Peyer's patch (tissue), 4 donors: Measurements from ENCODE around the gene ATG7. TPM values are rescaled to one million over a fixed set of nuclear protein-coding genes. Genes with fewer than 3 reads are reported as not detected.
"Not testable (repeated sequence)": the region's sequence is repeated elsewhere in the genome, so short reads cannot be mapped to it uniquely, and the experiment has no call there.

Source experiments
- DNase-seq, 3 donors: peaks; one replicate each; pipeline ENCODE4 v3.0.0-alpha.2; 2017 to 2019
- H3K27ac ChIP-seq, 4 donors: fragments of 200-600 bp; sonication (generic); one replicate each; pipeline ENCODE4 v1.5.1; 2016 to 2019
- H3K27me3 ChIP-seq, 2 donors: fragments of 200-600 bp; sonication (generic); one replicate each; pipeline ENCODE4 v1.5.1; 2019
- H3K36me3 ChIP-seq, 3 donors: fragments of 200-600 bp; sonication (generic); one replicate each; pipeline ENCODE4 v1.5.1; 2016 to 2019
- H3K4me1 ChIP-seq, 4 donors: fragments of 200-600 bp; sonication (generic); one replicate each; pipeline ENCODE4 v1.5.1; 2016 to 2019
- H3K4me3 ChIP-seq, 4 donors: fragments of 200-600 bp; sonication (generic); 1 replicate in 3 of 4; 2 replicates in 1 of 4; pipeline ENCODE4 v1.5.1; 2016 to 2019; ENCODE audit warnings: mild to moderate bottlenecking in 1 of 4
- H3K9me3 ChIP-seq, 4 donors: fragments of 200-600 bp; sonication (generic); one replicate each; pipeline ENCODE4 v1.5.1; 2016 to 2019; ENCODE audit warnings: mild to moderate bottlenecking in 1 of 4
- POLR2A ChIP-seq, 2 donors: fragments of 450-650 bp; IDR thresholded peaks; one replicate each; pipeline ENCODE4 v1.5.1; 2017; ENCODE audit warnings: antibody characterized with exemption in 2 of 2, mild to moderate bottlenecking in 2 of 2, moderate library complexity in 2 of 2
- total RNA-seq, 4 donors: library from RNA; depleted of rRNA; stranded (reverse); fragments of >200 nt; gene quantifications; one replicate each; pipeline ENCODE4 v1.1.0, GENCODE V29; 2016
- TF ChIP-seq, protein P1 (sequence below), 6 experiments: fragments of 450-650 bp in 4 of 6; fragments of 200-600 bp in 2 of 6; sonication (generic) in 1 of 6; IDR thresholded peaks; one replicate each; pipeline ENCODE4 v1.5.1; 2017 to 2019; ENCODE audit warnings: antibody characterized with exemption in 6 of 6, mild to moderate bottlenecking in 3 of 6, moderate library complexity in 1 of 6

The ATG7 gene
- total RNA-seq, 4 donors from 2014 or later = 45.2 to 126 (median 70.8) TPM

GRCh38 chr3:11498646-11499045, 226.4 kb downstream of the ATG7 start:
- H3K27ac ChIP-seq = no peak overlapping the region

GRCh38 chr3:11499144-11499543, 226.9 kb downstream of the ATG7 start:
- DNase-seq = no peak
- no peak overlapping the region for H3K27ac ChIP-seq
- H3K4me3 ChIP-seq = no peak overlapping the region
- TF ChIP-seq, protein P1, sequence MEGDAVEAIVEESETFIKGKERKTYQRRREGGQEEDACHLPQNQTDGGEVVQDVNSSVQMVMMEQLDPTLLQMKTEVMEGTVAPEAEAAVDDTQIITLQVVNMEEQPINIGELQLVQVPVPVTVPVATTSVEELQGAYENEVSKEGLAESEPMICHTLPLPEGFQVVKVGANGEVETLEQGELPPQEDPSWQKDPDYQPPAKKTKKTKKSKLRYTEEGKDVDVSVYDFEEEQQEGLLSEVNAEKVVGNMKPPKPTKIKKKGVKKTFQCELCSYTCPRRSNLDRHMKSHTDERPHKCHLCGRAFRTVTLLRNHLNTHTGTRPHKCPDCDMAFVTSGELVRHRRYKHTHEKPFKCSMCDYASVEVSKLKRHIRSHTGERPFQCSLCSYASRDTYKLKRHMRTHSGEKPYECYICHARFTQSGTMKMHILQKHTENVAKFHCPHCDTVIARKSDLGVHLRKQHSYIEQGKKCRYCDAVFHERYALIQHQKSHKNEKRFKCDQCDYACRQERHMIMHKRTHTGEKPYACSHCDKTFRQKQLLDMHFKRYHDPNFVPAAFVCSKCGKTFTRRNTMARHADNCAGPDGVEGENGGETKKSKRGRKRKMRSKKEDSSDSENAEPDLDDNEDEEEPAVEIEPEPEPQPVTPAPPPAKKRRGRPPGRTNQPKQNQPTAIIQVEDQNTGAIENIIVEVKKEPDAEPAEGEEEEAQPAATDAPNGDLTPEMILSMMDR (IDR thresholded peaks at IDR 0.05) = no peak
- no peak for TF ChIP-seq POLR2A (IDR thresholded peaks at IDR 0.05)
- H3K4me1 ChIP-seq = peaks cover 0 to 5% (median 0%) of the 10 kb centered on the region in 4 donors
- no peaks in the 10 kb centered on the region for H3K36me3 ChIP-seq
- H3K27me3 ChIP-seq = no peaks in the 10 kb centered on the region
- H3K9me3 ChIP-seq = no peaks in the 10 kb centered on the region

More at GRCh38 chr3:11498646-11499045, 226.4 kb downstream of the ATG7 start:
- no peak for TF ChIP-seq POLR2A (IDR thresholded peaks at IDR 0.05)
- TF ChIP-seq, protein P1 (IDR thresholded peaks at IDR 0.05) = no peak
- Histone ChIP-seq H3K9me3 (no peaks in the 10 kb centered on the region), H3K27me3 (no peaks in the 10 kb centered on the region), H3K4me3 (no peak overlapping the region), H3K36me3 (no peaks in the 10 kb centered on the region), H3K4me1 (peaks cover 0 to 5% (median 0%) of the 10 kb centered on the region in 4 donors)
- peak in 2 of 3 donors; percentile 21 to 58 for DNase-seq

GRCh38 chr3:11502413-11502812, 230.2 kb downstream of the ATG7 start:
- DNase-seq, H3K36me3 ChIP-seq, H3K27ac ChIP-seq, H3K9me3 ChIP-seq, H3K4me1 ChIP-seq, H3K4me3 ChIP-seq, H3K27me3 ChIP-seq: not testable (repeated sequence)

GRCh38 chr3:11507719-11508118, 235.5 kb downstream of the ATG7 start:
- no peak for DNase-seq
- H3K27ac ChIP-seq = peak overlapping the region in 2 of 4 donors; percentile 43 to 70

DNA sequence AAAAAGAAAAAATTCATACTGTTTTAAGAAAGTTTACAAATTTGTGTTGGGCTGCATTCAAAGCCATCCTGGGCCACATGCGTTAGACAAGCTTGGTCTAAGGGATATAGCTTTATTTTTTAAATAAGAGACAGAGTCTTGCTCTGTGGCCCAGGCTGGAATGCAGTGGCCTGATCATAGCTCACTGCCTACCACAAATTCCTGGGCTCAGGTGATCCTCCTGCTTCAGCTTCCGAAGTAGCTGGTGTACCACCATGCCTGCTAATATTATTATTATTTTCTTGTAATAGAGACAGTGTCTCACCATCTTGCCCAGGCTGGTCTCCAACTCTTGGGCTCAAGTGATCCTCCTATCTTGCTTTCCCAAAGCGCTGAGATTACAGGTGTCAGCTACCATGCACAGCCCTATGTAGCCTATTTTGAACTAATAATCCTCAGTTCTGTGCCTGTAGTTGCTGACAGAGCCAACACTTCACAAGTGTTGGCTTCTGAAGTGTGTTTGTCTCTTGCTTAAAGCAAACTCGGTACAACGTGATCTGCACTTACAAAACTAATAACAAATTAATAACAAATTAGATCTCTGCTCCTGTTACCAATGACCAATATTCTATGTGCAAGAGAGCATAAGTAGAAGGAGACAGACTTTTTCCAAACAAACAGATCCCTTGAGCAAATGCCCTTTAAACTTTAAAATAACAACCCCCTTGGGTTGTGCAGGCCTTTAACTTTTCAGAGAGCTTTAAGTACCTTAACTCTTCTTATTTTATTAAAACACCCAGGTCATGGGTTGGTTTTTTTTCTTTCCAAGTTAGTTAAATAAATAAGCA, 236.4 kb downstream of the ATG7 start:
- Histone ChIP-seq H3K4me3 (no peak overlapping the region), H3K27me3 (no peaks in the 10 kb centered on the region), H3K27ac (peak overlapping the region; percentile 16 to 70 (median 51)), H3K9me3 (no peaks in the 10 kb centered on the region), H3K36me3 (no peaks in the 10 kb centered on the region), H3K4me1 (peaks cover 0 to 15% (median 0%) of the 10 kb centered on the region in 4 donors)
- TF ChIP-seq, protein P1 (IDR thresholded peaks at IDR 0.05) = no peak
- no peak for TF ChIP-seq POLR2A (IDR thresholded peaks at IDR 0.05)
- DNase-seq = no peak

More at GRCh38 chr3:11507719-11508118, 235.5 kb downstream of the ATG7 start:
- Histone ChIP-seq H3K9me3 (no peaks in the 10 kb centered on the region), H3K27me3 (no peaks in the 10 kb centered on the region), H3K4me3 (no peak overlapping the region), H3K36me3 (no peaks in the 10 kb centered on the region), H3K4me1 (peaks cover 0 to 10% (median 0%) of the 10 kb centered on the region in 4 donors)
- TF ChIP-seq, protein P1 (IDR thresholded peaks at IDR 0.05) = no peak
- no peak for TF ChIP-seq POLR2A (IDR thresholded peaks at IDR 0.05)
